NCI-H446 (cell line): ENCODE measurements around the gene SRBD1.

Source experiments
- DNase-seq, 2 experiments: peaks; one replicate each; lab custom pipeline; 2025; lab: John Stamatoyannopoulos, UW

SRBD1 gene

GRCh38 chr2:45611020-45611859 is at the start of gene SRBD1:
SRBD1 (minus strand) TSS chr2:45611267; CDS start chr2:45605441, 5,826 bp downstream.
- DNase-seq, result peak; percentile 80 to 97

GRCh38 chr2:45654250-45654649 is 43.2 kb upstream of the SRBD1 start:
- no peak for DNase-seq

GRCh38 chr2:45653122-45653913 is 42.3 kb upstream of the SRBD1 start:
- no peak for DNase-seq

GRCh38 chr2:45652090-45653031 is 41.3 kb upstream of the SRBD1 start:
- DNase-seq, result peak; percentile 35 to 39

- DNase-seq, result peak in 1 of 2 experiments; percentile 13
Measured at GRCh38 chr2:45651415-45652089, 40.5 kb upstream of the SRBD1 start, which contains the start of gene PRKCE. PRKCE (plus strand) TSS chr2:45651675.

- peak; percentile 73 to 85 for DNase-seq
Measured at GRCh38 chr2:45650851-45651414, 39.9 kb upstream of the SRBD1 start.

GRCh38 chr2:45649858-45650811 is 39.1 kb upstream of the SRBD1 start:
- DNase-seq, result peak in 1 of 2 experiments; percentile 43

- peak in 1 of 2 experiments; percentile 18 for DNase-seq
Measured at GRCh38 chr2:45649462-45649857, 38.4 kb upstream of the SRBD1 start.

GRCh38 chr2:45648636-45649035 is 37.6 kb upstream of the SRBD1 start:
- no peak for DNase-seq

GRCh38 chr2:45647986-45648520 is 37.0 kb upstream of the SRBD1 start:
- no peak for DNase-seq

- DNase-seq, result no peak
Measured at GRCh38 chr2:45647356-45647755, 36.3 kb upstream of the SRBD1 start.

- DNase-seq, result no peak
Measured at GRCh38 chr2:45646289-45646688, 35.2 kb upstream of the SRBD1 start.

GRCh38 chr2:45643543-45644542 is 32.8 kb upstream of the SRBD1 start:
- peak; percentile 35 to 78 for DNase-seq

- DNase-seq, result no peak
Measured at GRCh38 chr2:45643095-45643494, 32.0 kb upstream of the SRBD1 start.

- no peak for DNase-seq
Measured at GRCh38 chr2:45640576-45640975, 29.5 kb upstream of the SRBD1 start.

GRCh38 chr2:45637440-45637839 is 26.4 kb upstream of the SRBD1 start:
- no peak for DNase-seq

- no peak for DNase-seq
Measured at GRCh38 chr2:45636008-45636407, 24.9 kb upstream of the SRBD1 start.

GRCh38 chr2:45634223-45634622 is 23.2 kb upstream of the SRBD1 start:
- DNase-seq, result no peak
